HG02678 (cell line): Measurements from ENCODE around the gene ALOX12.

Experiments used
- ATAC-seq: cut with Tn5 transposase; IDR thresholded peaks from one replicate; pipeline ENCODE4 v1.9.1; 2021; ENCODE audit warnings: mild to moderate bottlenecking, moderate library complexity; ENCODE audit not compliant: unreplicated experiment

ALOX12 gene

DNA sequence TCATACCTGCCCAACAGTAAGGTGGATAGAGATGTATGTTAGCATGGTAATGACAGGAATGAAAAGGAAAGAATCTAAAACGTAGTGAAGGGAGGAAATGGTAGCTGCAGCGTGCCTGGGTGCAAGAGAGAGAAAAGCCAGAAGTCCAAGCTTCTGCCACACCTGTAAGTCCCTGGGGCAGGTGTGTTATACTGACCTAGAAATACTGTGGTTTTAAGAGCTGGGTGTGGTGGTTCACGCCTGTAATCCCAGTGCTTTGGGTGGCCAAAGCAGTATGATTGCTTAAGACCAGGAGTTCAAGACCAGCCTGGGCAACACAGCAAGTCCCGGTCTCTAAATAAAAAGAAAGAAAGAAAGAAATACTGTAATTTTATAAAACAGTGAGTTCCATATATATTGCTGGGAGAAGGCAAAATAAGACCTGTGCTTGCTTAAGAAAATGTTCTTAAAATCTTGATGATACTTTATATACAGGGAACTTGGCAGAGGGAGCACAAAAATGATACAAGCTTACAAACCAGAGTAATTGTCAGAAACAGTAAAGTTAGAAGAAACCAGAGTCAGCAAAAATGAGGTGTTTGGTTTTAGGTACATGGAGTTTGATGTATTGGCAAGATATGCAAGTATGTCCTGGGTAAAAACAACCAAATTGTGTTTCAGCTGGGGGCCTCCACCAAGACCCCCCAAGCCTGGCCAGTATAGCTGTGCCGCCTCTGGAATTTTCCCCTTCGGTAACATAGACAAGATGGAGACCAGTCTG is 6.6 kb downstream of the ALOX12 start:
- ATAC-seq: no peak

GRCh38 chr17:7003745-7004144 is 7.9 kb downstream of the ALOX12 start:
- no peak for ATAC-seq

- no peak for ATAC-seq
These were observed 8.8 kb downstream of the ALOX12 start for GRCh38 chr17:7004398-7005253.

DNA sequence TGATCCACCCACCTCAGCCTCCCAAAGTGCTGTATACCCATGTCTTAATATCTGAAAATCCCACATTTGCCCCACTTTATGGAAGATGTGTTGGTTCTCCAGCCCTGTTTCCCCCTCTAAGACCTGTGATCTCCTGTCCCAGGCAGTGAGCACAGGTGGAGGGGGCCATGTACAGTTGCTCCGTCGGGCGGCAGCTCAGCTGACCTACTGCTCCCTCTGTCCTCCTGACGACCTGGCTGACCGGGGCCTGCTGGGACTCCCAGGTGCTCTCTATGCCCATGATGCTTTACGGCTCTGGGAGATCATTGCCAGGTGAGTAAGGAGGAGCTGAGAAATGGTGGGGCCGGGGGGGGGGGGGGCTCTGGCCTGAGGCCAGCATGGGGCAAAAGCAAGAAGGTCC is 9.9 kb downstream of the ALOX12 start:
- ATAC-seq: no peak

- no peak for ATAC-seq
These were observed 11.3 kb downstream of the ALOX12 start for GRCh38 chr17:7007143-7007542.

GRCh38 chr17:7010523-7010922 is 14.7 kb downstream of the ALOX12 start:
- no peak for ATAC-seq

GRCh38 chr17:7011415-7011814 is 15.6 kb downstream of the ALOX12 start:
- ATAC-seq: no peak

DNA sequence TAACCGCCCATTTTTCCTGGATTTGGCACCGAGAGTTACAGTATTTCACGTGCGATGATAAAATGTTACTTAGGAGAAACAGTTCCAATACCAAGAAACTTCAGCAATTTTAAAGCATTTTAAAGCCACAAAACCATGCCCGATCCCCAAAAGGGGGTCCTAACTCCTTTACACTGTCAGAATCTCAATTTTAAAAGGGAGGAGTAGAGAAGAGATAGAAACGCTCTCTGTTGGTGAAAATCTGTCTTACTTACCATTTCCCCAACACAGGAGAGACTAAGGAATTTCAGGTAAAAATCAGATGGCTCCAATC is 16.0 kb downstream of the ALOX12 start:
- no peak for ATAC-seq

DNA sequence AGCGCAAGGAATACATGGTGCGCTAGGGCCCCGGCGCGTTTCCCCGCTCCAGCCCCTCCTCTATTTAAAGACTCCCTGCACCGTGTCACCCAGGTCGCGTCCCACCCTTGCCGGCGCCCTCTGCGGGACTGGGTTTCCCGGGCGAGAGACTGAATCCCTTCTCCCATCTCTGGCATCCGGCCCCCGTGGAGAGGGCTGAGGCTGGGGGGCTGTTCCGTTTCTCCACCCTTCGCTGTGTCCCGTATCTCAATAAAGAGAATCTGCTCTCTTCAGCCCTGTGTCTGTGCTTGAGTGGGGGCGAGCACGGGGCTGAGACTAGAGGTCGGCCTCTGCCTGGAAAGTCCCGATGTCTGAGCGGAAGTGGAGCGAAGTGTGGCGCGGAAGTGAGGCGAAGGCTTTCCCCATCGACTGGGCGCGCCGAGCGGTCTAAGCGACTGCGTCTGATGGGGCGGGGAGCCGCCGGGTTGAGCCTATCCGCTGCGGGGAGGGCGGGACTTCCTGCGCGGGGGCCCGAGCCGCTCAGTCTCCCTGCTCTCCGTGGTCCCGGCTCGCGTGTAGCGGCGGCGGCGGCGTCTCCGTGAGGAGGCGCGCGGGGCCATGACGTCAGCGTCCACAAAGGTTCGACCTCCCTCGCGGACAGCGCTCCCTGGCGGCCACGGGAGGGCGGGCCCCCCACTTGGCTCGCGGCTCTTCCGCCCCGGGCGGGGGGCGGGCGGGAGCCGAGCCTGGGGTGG is 18.6 kb downstream of the ALOX12 start:
- ATAC-seq: peak; percentile 80

- ATAC-seq: peak; percentile 10
These were observed 19.4 kb downstream of the ALOX12 start for GRCh38 chr17:7014995-7015958.

GRCh38 chr17:7016418-7016817 is 20.6 kb downstream of the ALOX12 start:
- no peak for ATAC-seq

DNA sequence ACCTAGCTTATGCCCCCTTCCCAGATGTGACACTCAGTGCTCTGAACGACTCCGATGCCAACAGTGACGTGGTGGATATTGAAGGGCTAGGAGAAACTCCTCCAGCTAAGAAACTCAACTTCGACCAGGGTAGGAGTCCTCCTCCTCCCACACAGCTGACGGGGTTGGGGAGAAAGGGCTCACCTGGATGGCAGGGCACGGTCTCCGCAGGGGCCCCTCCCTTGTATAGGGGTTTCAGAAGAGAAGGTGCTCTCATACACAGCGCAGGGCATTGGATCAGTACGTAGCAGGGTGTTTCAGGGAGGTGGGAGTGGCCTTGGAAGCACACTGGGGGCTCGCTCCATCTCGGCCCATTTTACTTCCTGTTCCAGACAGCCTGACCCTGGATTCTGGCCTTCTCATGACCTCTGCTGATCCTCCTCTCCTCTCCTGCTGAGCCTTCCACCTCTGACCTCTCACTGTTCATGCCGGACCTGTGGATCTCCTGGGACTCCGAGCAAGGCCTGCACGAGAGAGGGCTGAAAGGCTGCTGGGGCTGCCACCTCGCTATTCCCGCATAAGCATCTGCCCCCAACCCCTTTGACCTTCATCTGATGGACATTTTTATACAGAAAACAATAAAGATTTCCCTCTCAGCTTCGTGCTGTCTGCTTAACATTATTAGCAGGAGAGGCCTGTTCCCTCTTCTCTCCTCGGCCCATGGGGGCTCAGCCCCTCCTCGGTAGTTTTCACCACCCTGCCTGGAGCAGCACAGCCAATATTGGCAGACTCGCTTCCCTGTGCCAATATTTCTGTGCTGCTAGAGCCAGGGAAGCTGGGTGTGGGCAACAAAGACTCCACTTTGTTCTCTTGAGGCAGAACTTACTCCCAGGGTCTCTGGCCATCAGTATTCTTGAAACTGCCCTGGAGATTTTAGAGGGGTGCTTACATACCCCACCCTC is 21.3 kb downstream of the ALOX12 start:
- ATAC-seq: no peak

DNA sequence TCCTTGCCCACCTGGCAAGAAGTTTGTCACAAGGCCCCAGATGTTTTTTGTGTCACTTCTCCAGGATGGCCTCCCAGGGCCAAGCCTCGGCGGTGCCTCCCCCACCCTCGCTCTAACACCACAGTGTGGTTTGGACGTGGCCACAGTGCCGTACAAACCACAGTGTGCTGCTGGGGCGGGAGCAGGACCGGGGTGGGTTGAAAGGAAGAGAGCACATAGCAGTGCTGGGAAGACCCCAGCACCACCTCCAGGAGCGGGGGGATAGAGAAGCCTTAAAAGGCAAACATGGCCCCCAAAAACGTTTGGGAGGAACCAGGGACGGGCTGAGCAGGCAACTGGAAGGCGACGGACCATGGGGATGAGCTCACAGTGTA is 22.0 kb downstream of the ALOX12 start:
- no peak for ATAC-seq

- no peak for ATAC-seq
These were observed 22.6 kb downstream of the ALOX12 start for GRCh38 chr17:7018331-7018964.

DNA sequence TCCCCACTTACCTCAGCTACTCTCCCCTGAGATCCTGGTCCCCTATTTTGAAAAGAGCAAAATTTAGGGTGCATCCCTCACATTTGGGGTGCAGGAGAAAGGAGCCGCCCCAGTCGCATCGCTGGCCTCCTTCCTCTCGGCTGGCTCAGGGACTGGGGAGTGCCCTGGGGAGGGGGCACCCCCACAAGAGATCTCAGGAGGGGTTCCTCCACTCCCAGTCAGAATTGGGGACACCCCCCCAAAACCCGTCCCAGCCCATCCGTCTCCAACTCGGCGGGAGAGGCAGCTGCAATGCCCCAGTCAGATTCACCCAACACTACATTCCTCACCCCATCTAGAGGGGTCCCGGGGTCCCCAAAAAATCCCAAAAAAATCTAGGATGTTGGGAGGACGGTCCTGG is 23.5 kb downstream of the ALOX12 start:
- no peak for ATAC-seq

DNA sequence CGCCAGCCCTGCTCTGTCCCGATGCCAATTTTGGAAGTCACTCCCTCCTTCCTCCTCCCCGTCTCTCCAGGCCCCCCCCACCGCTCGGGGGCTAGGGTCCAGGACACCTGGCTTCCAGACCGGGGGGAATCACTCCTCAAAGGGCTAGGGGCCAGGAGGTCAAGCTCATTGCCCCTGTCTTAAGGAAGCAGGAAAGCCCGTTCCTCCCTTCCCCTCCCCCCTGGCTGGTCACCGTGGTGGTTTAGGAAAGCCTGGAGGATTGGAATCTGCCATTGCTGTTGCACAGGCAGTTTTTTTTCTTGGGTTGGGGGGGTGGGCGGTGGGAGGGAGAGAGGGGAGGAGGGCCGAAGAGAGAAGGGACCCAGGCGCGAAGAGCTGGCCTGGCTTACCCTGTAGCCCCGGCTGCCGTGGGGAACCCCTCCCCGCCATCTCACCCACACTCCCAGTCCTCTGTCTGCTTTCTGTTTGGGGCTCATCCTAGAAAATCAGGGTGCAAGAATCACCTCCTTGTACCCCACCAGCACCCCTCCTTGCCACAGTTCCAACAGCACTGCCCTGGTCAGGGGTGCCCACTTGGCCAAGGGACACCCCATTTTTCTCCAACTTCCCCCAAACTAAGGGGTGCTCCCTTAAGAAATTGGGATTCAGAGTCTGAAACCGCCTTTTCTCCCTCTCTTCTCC is 24.1 kb downstream of the ALOX12 start:
- no peak for ATAC-seq

- no peak for ATAC-seq
These were observed 25.2 kb downstream of the ALOX12 start for GRCh38 chr17:7020894-7021664.
